Mucosa of descending colon (tissue), 3 donors: ENCODE data around the gene STXBP1. TPM values are rescaled to one million over a fixed set of nuclear protein-coding genes. Genes with fewer than 3 reads are reported as not detected.

ENCODE experiments used
- ATAC-seq: fragments of 200-7000 bp; cut with Tn5 transposase; one replicate; pipeline ENCODE4 v1.9.1; 2020; ENCODE audit warnings: mild to moderate bottlenecking, moderate library complexity
- DNase-seq, 3 donors: peaks; one replicate each; pipeline ENCODE4 v3.0.0-alpha.2; 2020
- H3K36me3 ChIP-seq: fragments of 200-600 bp; one replicate; pipeline ENCODE4 v1.8.0; 2021; ENCODE audit warnings: low read depth, mild to moderate bottlenecking
- H3K4me1 ChIP-seq: fragments of 200-600 bp; one replicate; pipeline ENCODE4 v1.8.0; 2021; ENCODE audit warnings: low read depth, mild to moderate bottlenecking
- H3K4me3 ChIP-seq: fragments of 200-600 bp; one replicate; pipeline ENCODE4 v1.8.0; 2021; ENCODE audit warnings: mild to moderate bottlenecking
- H3K9me3 ChIP-seq: fragments of 200-600 bp; one replicate; pipeline ENCODE4 v1.8.0; 2021; ENCODE audit warnings: mild to moderate bottlenecking
- CTCF ChIP-seq: fragments of 200-600 bp; IDR thresholded peaks from one replicate; pipeline ENCODE4 v1.8.0; 2022; ENCODE audit warnings: antibody characterized with exemption, mild to moderate bottlenecking
- intact Hi-C, 2 donors: fragments of 100-400 bp; cut with DNase I in 1 of 2; cut with micrococcal nuclease in 1 of 2; formaldehyde crosslinking; loops; one replicate each; pipeline versions ENCODE4 v1.11.0 to v1.11.1; 2022; cut with DNase I, micrococcal nuclease
- total RNA-seq, 3 donors: library from RNA; stranded (reverse); fragmentation: NEBNext Ultra II Directional in 2 of 3; extraction: Animal tissue kit (Norgen Biotek cat#: 25700) in 2 of 3; gene quantifications; one replicate each; pipeline versions ENCODE4 v1.2.1 to v1.2.4, GENCODE V29; 2021 to 2023
- donor health status: DM: no; HTN: no; CAD: no; lungs with moderate emphysema.
- donor health status: DM: no; HTN: no; CAD: no.
- donor health status: DM: no; HTN: yes; CAD: no.

The STXBP1 gene
- total RNA-seq, 3 donors from 2014 or later, result 11.8 to 37.1 (median 17.1) TPM

- Histone ChIP-seq H3K9me3 (no peaks in the 10 kb centered on the region), H3K4me3 (no peak overlapping the region), H3K36me3 (no peaks in the 10 kb centered on the region), H3K4me1 (peaks cover 47% of the 10 kb centered on the region)
- DNase-seq, result peak; percentile 73 to 82 (median 73)
- intact Hi-C loops, result no loop called here
- no peak for TF ChIP-seq CTCF
- peak; percentile 57 for ATAC-seq
Observed at GRCh38 chr9:127566351-127567001, 45.6 kb upstream of the STXBP1 start.

GRCh38 chr9:127567035-127567729 lies 44.9 kb upstream of the STXBP1 start:
- peak overlapping the region; percentile 95 for H3K4me3 ChIP-seq
- intact Hi-C loops, result no loop called here
- TF ChIP-seq CTCF, result no peak
- H3K4me1 ChIP-seq, result peaks cover 41% of the 10 kb centered on the region
- DNase-seq (peak; percentile 84 to 88 (median 88)), ATAC-seq (peak; percentile 54)
- H3K9me3 ChIP-seq, result no peaks in the 10 kb centered on the region
- no peaks in the 10 kb centered on the region for H3K36me3 ChIP-seq

GRCh38 chr9:127567730-127568617 lies 44.1 kb upstream of the STXBP1 start:
- Histone ChIP-seq H3K4me1 (peaks cover 42% of the 10 kb centered on the region), H3K9me3 (no peaks in the 10 kb centered on the region), H3K4me3 (peak overlapping the region; percentile 95), H3K36me3 (no peaks in the 10 kb centered on the region)
- no peak for TF ChIP-seq CTCF
- ATAC-seq, result peak; percentile 9
- peak in 2 of 3 donors; percentile 41 to 67 for DNase-seq
- intact Hi-C loops, result no loop called here

- DNase-seq, result peak in 2 of 3 donors; percentile 31 to 76
- Histone ChIP-seq H3K4me1 (peaks cover 45% of the 10 kb centered on the region), H3K36me3 (no peaks in the 10 kb centered on the region), H3K4me3 (peak overlapping the region; percentile 95), H3K9me3 (no peaks in the 10 kb centered on the region)
- intact Hi-C loops, result no loop called here
- TF ChIP-seq CTCF, result no peak
- no peak for ATAC-seq
Observed at GRCh38 chr9:127568618-127568970, 43.5 kb upstream of the STXBP1 start.

GRCh38 chr9:127568971-127569885 lies 42.8 kb upstream of the STXBP1 start:
- intact Hi-C loops, result no loop called here
- peaks cover 50% of the 10 kb centered on the region for H3K4me1 ChIP-seq

More at GRCh38 chr9:127568971-127569885, 42.8 kb upstream of the STXBP1 start:
- DNase-seq (peak; percentile 89 to 92 (median 90)), ATAC-seq (peak; percentile 75)
- H3K4me3 ChIP-seq, result peak overlapping the region; percentile 95
- H3K36me3 ChIP-seq, result no peaks in the 10 kb centered on the region
- TF ChIP-seq CTCF, result no peak
- H3K9me3 ChIP-seq, result no peaks in the 10 kb centered on the region
